Left cardiac atrium (tissue), 4 donors: ENCODE measurements around the gene ZBTB17. TPM values are rescaled to one million over a fixed set of nuclear protein-coding genes. Genes with fewer than 3 reads are reported as not detected.
"Not testable (repeated sequence)": the region's sequence is repeated elsewhere in the genome, so short reads cannot be mapped to it uniquely, and the experiment has no call there.

Experiments
- ATAC-seq, 2 donors: fragments of 200-7000 bp; cut with Tn5 transposase; one replicate each; pipeline ENCODE4 v1.9.1; 2020; ENCODE audit warnings: mild to moderate bottlenecking in 2 of 2, moderate library complexity in 2 of 2
- DNase-seq: peaks from one replicate; pipeline ENCODE4 v3.0.0-alpha.2; 2020
- intact Hi-C, 2 donors: fragments of 100-400 bp; cut with DNase I; formaldehyde crosslinking; loops; one replicate each; pipeline versions ENCODE4 v1.14.1 to v1.15.1; 2022 to 2023
- total RNA-seq, 2 donors: library from RNA; stranded (reverse); fragmentation: NEBNext Ultra II Directional; extraction: Animal tissue kit (Norgen Biotek cat#: 25700); gene quantifications; one replicate each; pipeline ENCODE4 v1.2.1, GENCODE V29; 2021
- donor health status: DM: no; HTN: yes; CAD: no.
- donor health status: DM: no; HTN: yes; CAD: no; lungs with severe emphysema.
- donor health status: DM: yes; HTN: yes; CAD: no.
- donor health status: Dilated cardiomyopathy.

ZBTB17 gene
- total RNA-seq, 2 donors from 2014 or later = 22.4 to 24.6 TPM

GRCh38 chr1:15993666-15994065 is 17.8 kb upstream of the ZBTB17 start:
- no peak for ATAC-seq
- intact Hi-C loops = loop anchor here (5.0 kb wide), 2 partner anchors 186 to 201 kb away; partner anchors contain the start of gene UQCRHL (in 1 of the 2)
- no peak for DNase-seq

DNA sequence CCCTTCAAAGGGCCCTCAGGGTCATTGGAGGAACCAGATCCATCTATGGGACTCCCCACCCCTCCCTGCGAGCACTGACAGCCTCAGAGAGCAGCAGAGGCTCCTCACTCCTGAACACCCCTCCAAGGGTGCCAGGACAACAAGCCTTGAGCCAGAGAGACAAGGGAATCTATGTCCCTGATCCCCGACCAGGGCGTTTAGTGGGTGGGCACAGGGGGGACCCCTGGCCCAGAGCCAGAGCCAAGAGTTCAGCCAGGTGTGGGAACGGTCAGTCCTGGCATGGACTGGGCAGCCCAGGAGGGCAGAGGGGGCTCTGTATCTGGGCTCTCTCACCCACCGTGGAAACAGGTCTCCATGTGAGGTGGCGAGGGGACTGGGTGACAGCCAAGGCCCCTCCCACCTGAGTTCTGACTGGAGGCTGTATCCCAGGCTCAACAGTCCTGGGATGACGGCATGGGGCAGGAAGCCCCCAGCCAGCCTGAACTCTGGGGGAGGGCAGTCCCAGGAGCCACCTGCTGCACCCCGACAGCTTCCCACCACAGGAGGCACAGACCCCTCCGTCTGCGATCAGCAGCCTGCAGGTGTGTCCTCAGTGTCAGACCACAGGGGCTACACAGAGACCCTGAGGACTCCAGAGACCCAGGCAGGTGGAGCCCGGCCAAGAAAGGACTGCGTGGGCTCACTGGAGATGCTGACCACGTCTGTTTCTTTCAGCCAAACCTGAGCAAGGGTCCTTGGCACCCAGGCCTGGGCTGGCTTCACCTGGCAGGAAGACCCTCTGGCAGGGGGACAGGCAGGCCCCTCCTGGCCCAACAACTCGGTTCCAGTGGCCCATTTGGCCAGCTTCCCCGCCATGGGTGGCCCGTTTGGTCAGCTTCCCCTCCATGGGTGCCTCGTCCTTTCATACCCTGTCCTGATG is 16.9 kb upstream of the ZBTB17 start:
- intact Hi-C loops = loop anchor here (5.0 kb wide), 2 partner anchors 186 to 201 kb away; partner anchors contain the start of gene UQCRHL (in 1 of the 2)
- DNase-seq (no peak), ATAC-seq (no peak)

DNA sequence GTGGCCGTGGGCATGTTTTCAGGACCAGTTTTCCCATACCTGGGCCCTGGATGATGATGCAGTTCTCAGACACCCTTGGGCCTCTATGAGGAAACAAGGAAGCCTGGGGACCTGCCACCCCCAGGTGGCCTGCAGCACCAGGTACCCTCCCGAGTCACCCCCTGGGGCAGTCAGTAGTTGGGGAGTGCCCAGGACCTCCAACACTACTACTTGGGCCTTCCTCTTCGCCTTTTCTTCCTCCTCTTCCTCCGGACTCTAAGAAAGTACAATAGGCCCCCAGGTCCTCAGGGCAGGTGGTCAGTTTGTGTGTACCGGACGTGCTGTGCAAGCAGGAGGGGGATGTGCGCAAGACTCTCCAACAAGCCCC is 16.3 kb upstream of the ZBTB17 start:
- ATAC-seq = no peak
- intact Hi-C loops = loop anchor here (5.0 kb wide), 2 partner anchors 185 to 200 kb away; partner anchors contain the start of gene UQCRHL (in 1 of the 2)
- DNase-seq = no peak

GRCh38 chr1:15991427-15992186 is 15.7 kb upstream of the ZBTB17 start:
- DNase-seq (no peak), ATAC-seq (no peak)
- intact Hi-C loops = loop anchor here (5.0 kb wide), 2 partner anchors 184 to 199 kb away; partner anchors contain the start of gene UQCRHL (in 1 of the 2)

DNA sequence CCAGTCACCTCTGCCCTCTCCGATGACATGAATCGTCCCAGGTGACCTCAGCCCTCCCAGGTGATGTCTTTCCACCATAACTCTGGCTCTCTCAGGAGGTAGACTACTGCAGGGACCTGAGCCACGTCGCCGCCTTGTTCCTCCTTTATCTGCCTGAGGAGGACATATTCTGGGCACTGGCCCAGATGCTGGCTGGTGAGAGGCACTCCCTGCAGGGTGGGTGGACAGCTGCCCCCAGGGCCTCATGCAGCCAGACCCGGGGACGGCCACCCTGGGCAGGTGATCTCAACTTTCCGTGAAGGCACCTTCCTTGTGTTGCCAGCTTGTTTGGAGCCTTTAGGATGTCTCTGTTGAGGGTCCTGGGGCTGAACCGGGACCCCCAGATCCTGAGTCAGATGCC is 13.9 kb upstream of the ZBTB17 start:
- peak in 1 of 2 donors; percentile 39 for ATAC-seq

GRCh38 chr1:15988856-15989736 is 13.2 kb upstream of the ZBTB17 start:
- intact Hi-C loops = no loop called here
- DNase-seq = no peak
- ATAC-seq = no peak

More for the DNA sequence above, 13.9 kb upstream of the ZBTB17 start:
- no peak for DNase-seq
- intact Hi-C loops = loop anchor here (5.0 kb wide), 2 partner anchors 182 to 197 kb away; partner anchors contain the start of gene UQCRHL (in 1 of the 2)

- DNase-seq = no peak
- intact Hi-C loops = no loop called here
- no peak for ATAC-seq
Observed at GRCh38 chr1:15985611-15986297, 9.9 kb upstream of the ZBTB17 start.

DNA sequence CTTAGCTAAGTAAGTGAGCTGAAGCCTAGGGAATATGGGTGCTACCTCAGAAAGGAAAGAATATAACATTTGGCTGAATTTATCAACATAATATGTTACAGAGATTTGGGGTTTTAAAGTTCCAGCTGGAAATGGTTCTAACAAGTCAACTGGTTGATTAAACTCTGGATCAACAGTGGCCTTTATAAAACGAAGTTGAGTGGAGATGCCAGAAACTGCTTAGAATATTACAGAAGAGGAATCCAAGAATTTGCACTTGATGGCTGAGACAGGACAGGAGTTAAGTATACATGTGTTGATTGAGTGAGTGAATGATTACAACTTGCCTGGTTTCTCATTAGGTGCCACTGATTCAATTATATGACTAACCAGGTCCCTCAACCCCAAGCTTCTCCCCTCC is 7.4 kb upstream of the ZBTB17 start:
- DNase-seq (no peak), ATAC-seq (no peak)
- intact Hi-C loops = no loop called here

- no peak for ATAC-seq
- no peak for DNase-seq
- intact Hi-C loops = no loop called here
Observed at GRCh38 chr1:15981679-15982078, 5.8 kb upstream of the ZBTB17 start.

DNA sequence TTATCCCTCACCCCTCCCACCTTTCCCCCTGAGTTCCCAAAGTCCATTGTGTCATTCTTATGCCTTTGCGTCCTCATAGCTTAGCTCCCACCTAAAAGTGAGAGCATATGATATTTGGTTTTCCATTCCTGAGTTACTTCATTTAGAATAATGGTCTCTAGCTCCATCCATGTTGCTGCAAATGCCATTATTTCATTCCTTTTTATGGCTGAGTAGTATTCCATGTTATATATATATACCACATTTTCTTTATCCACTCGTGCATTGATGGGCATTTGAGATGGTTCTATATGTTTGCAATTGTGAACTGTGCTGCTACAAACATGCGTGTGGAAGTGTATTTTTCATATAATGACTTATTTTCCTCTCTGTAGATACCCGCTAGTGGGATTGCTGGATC is 2.0 kb upstream of the ZBTB17 start:
- intact Hi-C loops, DNase-seq, ATAC-seq: not testable (repeated sequence)

DNA sequence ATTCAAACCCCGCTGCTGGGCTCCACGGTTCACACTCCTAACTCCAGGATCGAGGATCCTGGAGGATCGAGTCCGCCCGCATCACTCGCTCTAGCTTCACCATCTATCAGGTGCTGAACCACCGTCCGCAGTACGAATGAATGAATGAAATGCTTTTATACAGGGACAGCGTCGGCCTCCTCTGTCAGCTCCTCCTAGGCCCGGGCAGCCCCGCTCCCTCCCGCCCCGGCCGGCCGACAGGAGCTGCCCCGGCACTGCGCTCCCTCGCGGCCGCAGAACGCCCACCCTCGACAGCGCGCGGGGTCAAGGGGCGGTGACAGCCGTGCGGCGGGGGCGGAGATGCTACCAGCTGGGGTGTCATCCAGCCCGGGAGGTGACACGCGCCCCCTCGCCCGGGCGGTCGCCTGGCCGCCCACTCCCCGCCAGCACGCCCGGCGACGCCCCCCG is 520 bp downstream of the ZBTB17 start:
- peak; percentile 79 to 92 for ATAC-seq
- intact Hi-C loops = no loop called here
- DNase-seq = peak; percentile 70

GRCh38 chr1:15974855-15975254 is 1.0 kb downstream of the ZBTB17 start:
- intact Hi-C loops = no loop called here
- DNase-seq = no peak
- ATAC-seq = no peak

- intact Hi-C loops = no loop called here
- ATAC-seq (no peak), DNase-seq (no peak)
Observed at GRCh38 chr1:15973772-15974171, 2.1 kb downstream of the ZBTB17 start.

DNA sequence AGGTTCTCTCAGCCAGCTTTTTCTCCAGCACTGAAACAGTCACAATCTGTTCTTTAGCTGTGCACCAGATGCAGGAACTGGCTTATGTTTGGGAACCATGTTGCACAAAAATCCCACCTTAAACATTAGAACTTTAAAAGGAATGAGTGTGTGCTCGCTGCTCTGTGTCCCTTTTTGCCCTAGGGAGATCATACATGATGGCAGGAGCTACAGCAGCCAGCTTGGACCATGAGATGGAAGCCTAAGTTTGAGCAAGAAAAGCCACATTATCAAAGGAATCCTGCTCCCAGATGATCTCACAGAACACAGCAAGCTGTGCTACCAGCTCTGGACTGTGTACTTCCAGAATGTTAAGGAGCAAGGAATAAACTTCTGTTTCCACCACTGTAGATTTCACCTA is 3.5 kb downstream of the ZBTB17 start:
- ATAC-seq = no peak

GRCh38 chr1:15970911-15971310 is 5.0 kb downstream of the ZBTB17 start:
- intact Hi-C loops = no loop called here
- DNase-seq = no peak
- ATAC-seq = no peak

More for the DNA sequence above, 3.5 kb downstream of the ZBTB17 start:
- intact Hi-C loops = no loop called here
- no peak for DNase-seq

DNA sequence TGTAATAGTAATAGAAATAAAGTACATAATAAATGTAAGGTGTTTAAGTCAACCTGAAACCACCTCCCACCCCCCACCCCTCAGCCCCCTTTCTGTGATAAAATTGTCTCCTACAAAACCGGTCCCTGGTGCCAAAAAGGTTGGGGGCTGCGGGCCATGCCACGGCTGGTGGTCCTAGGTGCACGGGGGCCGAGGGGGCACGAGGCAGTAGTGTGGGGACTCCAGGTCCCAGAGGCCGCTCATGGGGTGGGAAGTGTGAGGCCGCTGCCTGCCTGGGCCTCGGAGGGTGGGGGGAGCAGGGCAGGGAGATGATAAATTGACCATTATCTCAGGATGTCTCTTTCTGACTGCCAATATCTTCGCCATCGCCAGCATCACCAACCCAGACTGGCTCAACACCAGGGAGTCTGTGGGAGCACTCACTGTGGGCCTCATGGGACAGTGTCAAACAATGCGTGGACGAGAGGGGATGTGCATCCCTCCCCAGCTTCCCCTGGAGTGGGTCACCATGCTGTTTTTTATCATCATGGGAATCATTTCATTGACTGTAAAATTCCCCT is 6.5 kb downstream of the ZBTB17 start:
- intact Hi-C loops = no loop called here
- no peak for DNase-seq
- ATAC-seq = no peak

DNA sequence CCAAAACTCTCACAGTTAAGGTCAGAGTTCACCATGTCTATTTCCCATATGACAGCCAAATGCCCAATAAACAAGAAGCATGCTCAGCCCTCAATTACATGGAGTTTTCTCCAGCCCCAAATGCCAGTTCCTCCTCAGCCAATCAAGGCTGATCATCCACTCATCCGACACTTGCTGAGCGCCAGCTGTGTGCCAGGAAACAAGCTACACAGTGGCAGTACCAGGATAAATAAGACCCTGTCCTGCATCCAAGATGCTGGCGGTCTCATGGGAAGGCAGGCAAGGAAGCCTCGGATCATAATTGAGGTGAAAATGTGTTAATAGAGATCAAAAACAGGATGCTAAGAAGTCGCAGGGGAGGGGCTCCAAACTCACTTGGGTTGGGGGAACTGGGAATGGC is 7.7 kb downstream of the ZBTB17 start:
- intact Hi-C loops = no loop called here
- DNase-seq (no peak), ATAC-seq (no peak)

DNA sequence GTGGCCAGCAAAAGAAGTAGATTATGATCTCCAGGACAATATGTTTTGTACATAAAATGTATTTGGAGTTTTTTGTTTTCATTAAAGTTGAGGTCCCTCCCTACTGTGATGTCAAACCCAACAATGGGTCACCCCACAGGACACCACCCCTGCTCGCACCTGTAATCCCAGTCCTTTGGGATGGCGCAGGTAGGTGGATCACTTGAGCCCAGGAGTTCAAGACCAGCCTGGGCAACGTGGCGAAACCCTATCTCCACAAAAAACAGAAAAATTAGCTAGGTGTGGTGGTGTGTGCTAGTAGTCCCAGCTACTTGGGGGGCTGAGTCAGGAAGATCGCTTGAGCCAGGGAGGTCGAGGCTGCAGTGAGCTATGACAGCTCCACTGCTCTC is 9.0 kb downstream of the ZBTB17 start:
- no peak for DNase-seq
- no peak for ATAC-seq
- intact Hi-C loops = no loop called here
